WTC11 (cell line): ENCODE results near the gene NSUN7. TPM values are rescaled to one million over a fixed set of nuclear protein-coding genes. Genes with fewer than 3 reads are reported as not detected.

Experiments used
- ATAC-seq: fragments of 200-7000 bp; cut with Tn5 transposase; 2 replicates; pipeline ENCODE4 v1.10.0; 2021; ENCODE audit warnings: mild to moderate bottlenecking, moderate library complexity
- CTCF ChIA-PET: fragments of 300-600 bp; sonication (Branson Sonifier 250); formaldehyde crosslinking; loops from one replicate; lab custom pipeline; 2021; ENCODE audit warnings: antibody characterized with exemption; lab: Charles Lee
- POLR2A ChIA-PET: fragments of 350-600 bp; sonication (Branson Sonifier 250); formaldehyde crosslinking; loops from one replicate; lab custom pipeline; 2021; ENCODE audit warnings: antibody characterized with exemption; lab: Charles Lee
- DNase-seq: peaks from one replicate; pipeline ENCODE4 v3.0.0; 2021; ENCODE audit warnings: low spot score
- H3K27ac Mint-ChIP-seq: 2 replicates; pipeline ENCODE4 v1.8.0; 2021; ENCODE audit warnings: mixed read lengths
- H3K27me3 Mint-ChIP-seq: 2 replicates; pipeline ENCODE4 v1.8.0; 2021; ENCODE audit warnings: low read depth, mild to moderate bottlenecking, moderate library complexity, mixed read lengths
- H3K36me3 Mint-ChIP-seq: 2 replicates; pipeline ENCODE4 v1.8.0; 2021; ENCODE audit warnings: mixed read lengths
- H3K4me1 Mint-ChIP-seq: 2 replicates; pipeline ENCODE4 v1.8.0; 2022; ENCODE audit warnings: mixed read lengths
- H3K4me3 Mint-ChIP-seq: 2 replicates; pipeline ENCODE4 v1.8.0; 2021; ENCODE audit warnings: mild to moderate bottlenecking, moderate library complexity, mixed read lengths
- H3K9me3 Mint-ChIP-seq: 2 replicates; pipeline ENCODE4 v1.8.0; 2021; ENCODE audit warnings: mixed read lengths
- ARID4B ChIP-seq: sonication (generic); formaldehyde crosslinking; IDR thresholded peaks from 2 replicates; pipeline ENCODE4 v1.8.0; 2023; ENCODE audit warnings: missing genetic modification reagents, mild to moderate bottlenecking, borderline replicate concordance
- ATF2 ChIP-seq: sonication (generic); formaldehyde crosslinking; IDR thresholded peaks from 2 replicates; pipeline ENCODE4 v1.8.1; 2022; ENCODE audit warnings: low read depth, missing genetic modification reagents, borderline replicate concordance
- ATF3 ChIP-seq: sonication (generic); formaldehyde crosslinking; conservative IDR thresholded peaks from 2 replicates; pipeline ENCODE4 v1.8.1; 2022; ENCODE audit warnings: mild to moderate bottlenecking, missing genetic modification reagents
- ESRRA ChIP-seq: sonication (generic); formaldehyde crosslinking; IDR thresholded peaks from 2 replicates; pipeline ENCODE4 v1.8.1; 2022; ENCODE audit warnings: mild to moderate bottlenecking, missing genetic modification reagents, borderline replicate concordance
- FOXK1 ChIP-seq: sonication (generic); formaldehyde crosslinking; IDR thresholded peaks from 2 replicates; pipeline ENCODE4 v1.8.0; 2022; ENCODE audit warnings: mild to moderate bottlenecking, moderate library complexity, missing genetic modification reagents
- GTF2I ChIP-seq: fragments of 250-450 bp; sonication (Bioruptor Pico); conservative IDR thresholded peaks from 2 replicates; pipeline ENCODE4 v1.4.0; 2021; ENCODE audit warnings: mild to moderate bottlenecking
- HMGXB4 ChIP-seq: sonication (generic); formaldehyde crosslinking; IDR thresholded peaks from 2 replicates; pipeline ENCODE4 v1.8.1; 2023; ENCODE audit warnings: mild to moderate bottlenecking, moderate library complexity, missing genetic modification reagents
- NR2C2 ChIP-seq: sonication (generic); formaldehyde crosslinking; IDR thresholded peaks from 2 replicates; pipeline ENCODE4 v1.8.0; 2022; ENCODE audit warnings: mild to moderate bottlenecking, missing genetic modification reagents
- OVOL2 ChIP-seq: fragments of 250-450 bp; sonication (Bioruptor Pico); IDR thresholded peaks from 2 replicates; pipeline ENCODE4 v1.9.0; 2021; ENCODE audit warnings: mild to moderate bottlenecking, borderline replicate concordance
- RELA ChIP-seq: sonication (generic); formaldehyde crosslinking; IDR thresholded peaks from 2 replicates; pipeline ENCODE4 v1.8.1; 2022; ENCODE audit warnings: missing genetic modification reagents, mild to moderate bottlenecking, borderline replicate concordance
- RORB ChIP-seq: fragments of 250-450 bp; sonication (Bioruptor Pico); IDR thresholded peaks from 2 replicates; pipeline ENCODE4 v1.9.0; 2021; ENCODE audit warnings: mild to moderate bottlenecking
- SMAD3 ChIP-seq: sonication (generic); formaldehyde crosslinking; IDR thresholded peaks from 2 replicates; pipeline ENCODE4 v1.8.0; 2022; ENCODE audit warnings: missing genetic modification reagents, mild to moderate bottlenecking, borderline replicate concordance
- SMAD4 ChIP-seq: sonication (generic); formaldehyde crosslinking; IDR thresholded peaks from 2 replicates; pipeline ENCODE4 v1.8.0; 2022; ENCODE audit warnings: mild to moderate bottlenecking, missing genetic modification reagents
- SOX15 ChIP-seq: fragments of 250-450 bp; sonication (Bioruptor Pico); IDR thresholded peaks from 2 replicates; pipeline ENCODE4 v1.9.0; 2021; ENCODE audit warnings: mild to moderate bottlenecking
- TP53 ChIP-seq: sonication (generic); formaldehyde crosslinking; IDR thresholded peaks from 2 replicates; pipeline ENCODE4 v1.8.1; 2023; ENCODE audit warnings: mild to moderate bottlenecking, missing genetic modification reagents
- USF2 ChIP-seq: sonication (generic); formaldehyde crosslinking; IDR thresholded peaks from 2 replicates; pipeline ENCODE4 v1.8.1; 2023; ENCODE audit warnings: mild to moderate bottlenecking, missing genetic modification reagents, moderate library complexity
- ZNF263 ChIP-seq: sonication (generic); formaldehyde crosslinking; IDR thresholded peaks from 2 replicates; pipeline ENCODE4 v1.8.1; 2022; ENCODE audit warnings: low read depth, mild to moderate bottlenecking, moderate library complexity, missing genetic modification reagents
- ZNF317 ChIP-seq: sonication (generic); formaldehyde crosslinking; IDR thresholded peaks from 2 replicates; pipeline ENCODE4 v1.8.1; 2023; ENCODE audit warnings: low read depth, mild to moderate bottlenecking, moderate library complexity, missing genetic modification reagents, borderline replicate concordance
- ZNF416 ChIP-seq: fragments of 250-450 bp; sonication (Bioruptor Pico); IDR thresholded peaks from 2 replicates; pipeline ENCODE4 v1.9.0; 2021; ENCODE audit warnings: mild to moderate bottlenecking, inconsistent platforms
- ZNF671 ChIP-seq: fragments of 250-450 bp; sonication (Bioruptor Pico); IDR thresholded peaks from 2 replicates; pipeline ENCODE4 v1.8.0; 2021; ENCODE audit warnings: mild to moderate bottlenecking
- total RNA-seq: library from RNA; stranded (reverse); gene quantifications from 3 replicates; pipeline ENCODE4 v1.2.3, GENCODE V29; 2021

Gene NSUN7
- total RNA-seq, 1 experiment from 2014 or later: 24.1 TPM

GRCh38 chr4:40785727-40786126 is 36.0 kb downstream of the NSUN7 start:
- no peaks in the 10 kb centered on the region for H3K27me3 Mint-ChIP-seq
- H3K4me1 Mint-ChIP-seq: no peaks in the 10 kb centered on the region
- H3K9me3 Mint-ChIP-seq: peaks cover 9% of the 10 kb centered on the region
- H3K27ac Mint-ChIP-seq: no peak overlapping the region
- peaks cover 22% of the 10 kb centered on the region for H3K36me3 Mint-ChIP-seq
- H3K4me3 Mint-ChIP-seq: no peak overlapping the region
- ChIA-PET POLR2A (no interaction called here), CTCF (no interaction called here)
- TF ChIP-seq SOX15 (no peak), GTF2I (CRISPR knock-in tag) (no peak), NR2C2 (CRISPR knock-in tag) (no peak), ZNF317 (no peak), ATF2 (no peak), ARID4B (no peak), SMAD4 (no peak), SMAD3 (no peak), ESRRA (CRISPR knock-in tag) (no peak), ZNF671 (no peak), ZNF416 (CRISPR knock-in tag) (no peak), OVOL2 (CRISPR knock-in tag) (no peak), TP53 (no peak), ATF3 (CRISPR knock-in tag) (no peak), USF2 (no peak), RELA (CRISPR knock-in tag) (no peak), HMGXB4 (CRISPR knock-in tag) (no peak), ZNF263 (CRISPR knock-in tag) (no peak), RORB (CRISPR knock-in tag) (no peak)
- TF ChIP-seq, all 79 proteins: peak for 0
- DNase-seq (no peak), ATAC-seq (no peak)

- Mint-ChIP-seq H3K4me1 (no peaks in the 10 kb centered on the region), H3K27ac (no peak overlapping the region; the same call in 1 of the 2 replicates), H3K4me3 (no peak overlapping the region), H3K27me3 (no peaks in the 10 kb centered on the region), H3K9me3 (peaks cover 6% of the 10 kb centered on the region), H3K36me3 (peaks cover 8% of the 10 kb centered on the region)
- ChIA-PET POLR2A (no interaction called here), CTCF (interaction anchor here (0.6 kb wide), 1 partner anchor 109 kb away, joined by 3 read pairs; no protein-coding TSS in a partner anchor)
- no peak for ATAC-seq
- no peak for DNase-seq
- no peak for TF ChIP-seq RELA (CRISPR knock-in tag)
- TF ChIP-seq FOXK1 (CRISPR knock-in tag): no peak
- TF ChIP-seq, all 79 proteins: peak for 0
Observed at GRCh38 chr4:40788331-40788730, 38.6 kb downstream of the NSUN7 start.
